Measurements from ENCODE around the gene MED17.
A peak's percentile ranks its signal among the peaks of the same experiment; 100 is the strongest.

Gene MED17, protein sequence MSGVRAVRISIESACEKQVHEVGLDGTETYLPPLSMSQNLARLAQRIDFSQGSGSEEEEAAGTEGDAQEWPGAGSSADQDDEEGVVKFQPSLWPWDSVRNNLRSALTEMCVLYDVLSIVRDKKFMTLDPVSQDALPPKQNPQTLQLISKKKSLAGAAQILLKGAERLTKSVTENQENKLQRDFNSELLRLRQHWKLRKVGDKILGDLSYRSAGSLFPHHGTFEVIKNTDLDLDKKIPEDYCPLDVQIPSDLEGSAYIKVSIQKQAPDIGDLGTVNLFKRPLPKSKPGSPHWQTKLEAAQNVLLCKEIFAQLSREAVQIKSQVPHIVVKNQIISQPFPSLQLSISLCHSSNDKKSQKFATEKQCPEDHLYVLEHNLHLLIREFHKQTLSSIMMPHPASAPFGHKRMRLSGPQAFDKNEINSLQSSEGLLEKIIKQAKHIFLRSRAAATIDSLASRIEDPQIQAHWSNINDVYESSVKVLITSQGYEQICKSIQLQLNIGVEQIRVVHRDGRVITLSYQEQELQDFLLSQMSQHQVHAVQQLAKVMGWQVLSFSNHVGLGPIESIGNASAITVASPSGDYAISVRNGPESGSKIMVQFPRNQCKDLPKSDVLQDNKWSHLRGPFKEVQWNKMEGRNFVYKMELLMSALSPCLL

DNA sequence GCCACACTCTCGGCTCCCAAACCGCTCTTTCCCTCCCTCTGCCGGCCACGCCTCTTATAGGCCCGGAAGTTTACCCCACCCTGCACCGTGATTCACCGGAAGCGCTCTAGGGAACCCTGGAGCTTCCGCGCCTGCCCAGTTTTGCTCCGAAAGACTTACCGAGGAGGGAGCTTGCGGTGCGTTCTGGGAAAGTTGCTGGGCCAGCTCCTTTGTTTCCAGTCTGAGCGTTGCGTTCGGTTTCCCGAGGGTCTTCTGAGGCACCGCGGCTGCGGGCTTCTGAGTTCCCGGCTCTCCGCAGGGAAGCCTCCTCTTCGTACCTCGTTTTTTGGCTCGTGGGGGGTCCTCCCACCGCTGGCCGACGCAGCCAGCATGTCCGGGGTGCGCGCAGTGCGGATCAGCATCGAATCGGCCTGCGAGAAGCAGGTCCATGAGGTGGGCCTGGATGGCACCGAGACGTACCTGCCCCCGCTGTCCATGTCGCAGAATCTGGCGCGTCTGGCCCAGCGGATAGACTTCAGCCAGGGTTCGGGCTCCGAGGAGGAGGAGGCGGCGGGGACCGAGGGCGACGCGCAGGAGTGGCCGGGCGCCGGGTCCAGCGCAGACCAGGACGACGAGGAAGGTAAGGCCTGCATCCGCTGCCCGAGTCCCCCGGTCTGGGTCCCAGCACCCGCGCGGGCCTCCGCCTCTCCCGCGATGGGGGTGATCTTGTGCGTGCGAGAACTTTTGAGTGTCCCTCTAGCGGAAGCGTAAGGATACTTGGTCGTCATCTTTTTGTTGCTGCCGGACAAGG lies at the start of gene MED17:
TSS of gene MED17 (plus strand) at position 138 of the 790 bp plus-strand sequence. CDS start at position 370, 232 bp downstream.
- DNase-seq (ENCODE audit: insufficient read length, low spot score) (peak; percentile 89), FAIRE-seq (no peak)
- TF ChIP-seq, protein P1, sequence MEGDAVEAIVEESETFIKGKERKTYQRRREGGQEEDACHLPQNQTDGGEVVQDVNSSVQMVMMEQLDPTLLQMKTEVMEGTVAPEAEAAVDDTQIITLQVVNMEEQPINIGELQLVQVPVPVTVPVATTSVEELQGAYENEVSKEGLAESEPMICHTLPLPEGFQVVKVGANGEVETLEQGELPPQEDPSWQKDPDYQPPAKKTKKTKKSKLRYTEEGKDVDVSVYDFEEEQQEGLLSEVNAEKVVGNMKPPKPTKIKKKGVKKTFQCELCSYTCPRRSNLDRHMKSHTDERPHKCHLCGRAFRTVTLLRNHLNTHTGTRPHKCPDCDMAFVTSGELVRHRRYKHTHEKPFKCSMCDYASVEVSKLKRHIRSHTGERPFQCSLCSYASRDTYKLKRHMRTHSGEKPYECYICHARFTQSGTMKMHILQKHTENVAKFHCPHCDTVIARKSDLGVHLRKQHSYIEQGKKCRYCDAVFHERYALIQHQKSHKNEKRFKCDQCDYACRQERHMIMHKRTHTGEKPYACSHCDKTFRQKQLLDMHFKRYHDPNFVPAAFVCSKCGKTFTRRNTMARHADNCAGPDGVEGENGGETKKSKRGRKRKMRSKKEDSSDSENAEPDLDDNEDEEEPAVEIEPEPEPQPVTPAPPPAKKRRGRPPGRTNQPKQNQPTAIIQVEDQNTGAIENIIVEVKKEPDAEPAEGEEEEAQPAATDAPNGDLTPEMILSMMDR (IDR thresholded peaks at IDR 0.05; ENCODE audit: insufficient read depth, missing control alignments), result peak; percentile 21

DNA sequence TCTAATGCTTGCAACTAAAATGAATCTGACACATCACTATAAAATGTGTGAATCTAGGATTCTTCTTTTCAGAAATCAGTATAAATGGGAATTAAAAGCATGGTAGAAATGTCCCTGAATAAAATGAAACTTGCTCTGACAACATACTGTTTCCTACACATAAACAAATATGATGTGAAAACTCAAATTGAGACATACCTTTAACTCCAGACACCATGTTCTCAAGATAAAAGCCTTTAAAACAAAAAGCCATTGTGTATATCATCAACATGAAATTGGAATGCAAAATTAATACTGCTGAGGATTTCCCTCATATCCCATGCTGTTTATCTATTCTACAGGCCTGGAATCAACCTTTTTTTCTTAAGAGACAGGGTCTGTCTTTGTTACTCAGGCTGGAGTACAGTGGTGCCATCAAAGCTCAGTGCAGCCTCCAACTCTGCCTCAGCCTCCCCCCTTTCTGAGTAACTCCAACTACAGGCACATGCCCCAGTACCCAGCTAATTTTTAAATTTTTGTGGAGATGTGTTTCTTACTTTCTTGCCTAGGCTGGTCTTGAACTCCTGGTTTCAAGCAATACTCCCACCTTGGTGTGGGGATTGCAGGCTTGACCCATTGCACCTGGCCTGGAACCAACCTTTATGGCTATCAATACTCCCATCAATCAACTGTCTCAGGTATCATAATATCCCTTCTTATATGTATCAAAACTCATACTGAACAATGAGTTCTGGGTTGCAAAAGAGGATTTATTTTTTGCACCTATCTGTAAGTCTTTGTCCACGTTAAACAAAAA lies 49.5 kb upstream of the MED17 start:
- FAIRE-seq (no peak), DNase-seq (ENCODE audit: insufficient read length, low spot score) (no peak)
- TF ChIP-seq, protein P1 (IDR thresholded peaks at IDR 0.05; ENCODE audit: insufficient read depth, missing control alignments), result no peak

DNA sequence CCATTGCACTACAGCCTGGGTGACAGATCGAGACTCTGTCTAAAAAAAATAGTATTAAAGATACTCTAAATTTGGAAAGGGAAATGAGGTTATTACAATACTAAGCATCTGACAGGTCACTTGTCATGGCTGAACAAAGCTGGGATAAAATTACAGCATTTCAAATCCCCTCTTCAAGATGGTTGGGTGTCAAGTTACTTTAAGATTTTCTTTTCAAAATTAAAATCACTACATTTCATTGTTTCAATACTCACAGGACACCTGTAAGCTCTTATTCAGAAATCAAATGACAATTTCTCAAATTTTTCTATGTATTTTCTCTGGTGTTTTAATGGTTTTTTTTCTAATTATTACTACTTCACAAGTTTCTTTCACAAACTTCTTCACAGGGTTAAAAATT lies 48.5 kb upstream of the MED17 start:
- DNase-seq (ENCODE audit: insufficient read length, low spot score) (no peak), FAIRE-seq (no peak)
- TF ChIP-seq, protein P1 (IDR thresholded peaks at IDR 0.05; ENCODE audit: insufficient read depth, missing control alignments), result no peak

DNA sequence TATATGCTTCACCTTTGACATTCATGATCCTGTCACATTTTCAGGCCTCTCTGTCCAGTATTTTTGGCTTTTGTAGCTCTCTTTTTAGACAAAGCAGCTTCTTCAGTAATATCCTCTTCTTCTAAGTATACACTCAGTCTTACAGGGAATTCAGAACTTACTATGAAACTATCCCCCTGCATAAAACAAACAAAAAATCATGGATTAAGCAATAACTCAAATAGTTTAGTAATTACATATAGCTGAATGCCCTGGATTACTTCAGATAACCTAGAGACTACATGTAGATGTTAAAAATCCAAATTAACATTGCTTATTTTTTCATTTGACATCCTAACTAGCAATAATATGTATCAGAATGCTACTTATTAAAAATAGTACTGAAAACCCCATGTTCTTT lies 48.0 kb upstream of the MED17 start:
- no peak for FAIRE-seq
- TF ChIP-seq, protein P1 (IDR thresholded peaks at IDR 0.05; ENCODE audit: insufficient read depth, missing control alignments), result no peak
- no peak for DNase-seq (ENCODE audit: insufficient read length, low spot score)

DNA sequence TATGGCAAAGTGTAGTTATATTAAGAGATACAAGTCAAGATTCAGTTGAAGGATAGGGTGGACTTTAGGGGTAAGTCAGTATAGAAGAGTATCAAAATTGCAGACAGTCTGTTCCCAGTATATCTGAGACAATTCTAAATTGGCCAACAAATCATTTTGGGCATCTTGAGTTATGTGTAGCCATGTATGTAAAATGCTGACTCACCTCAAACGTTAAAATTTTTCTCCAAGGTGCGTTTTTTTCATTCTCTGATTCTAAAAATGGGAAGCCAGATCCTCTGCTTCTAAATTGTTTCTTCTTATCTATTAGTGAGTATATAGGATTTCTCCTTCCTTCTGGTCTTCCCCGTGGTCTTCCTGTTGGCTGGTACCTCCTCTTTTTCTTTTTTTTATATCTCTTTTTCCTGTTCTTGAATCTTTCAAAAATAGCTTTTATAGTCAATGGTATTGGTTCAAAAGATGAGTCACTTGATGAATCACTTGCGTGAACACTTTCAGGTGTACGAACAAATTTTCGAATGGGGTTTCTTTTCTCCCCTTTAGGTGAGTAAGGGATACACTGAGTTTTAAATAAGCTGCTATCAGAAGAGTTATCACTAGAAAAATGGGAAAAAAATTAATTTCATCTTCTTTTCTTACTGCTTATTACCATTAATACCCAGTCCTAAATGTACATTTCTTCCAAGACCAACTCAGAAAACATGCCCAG lies 46.0 kb upstream of the MED17 start:
- DNase-seq (ENCODE audit: insufficient read length, low spot score) (no peak), FAIRE-seq (no peak)

More for the DNA sequence above, 46.0 kb upstream of the MED17 start:
- TF ChIP-seq, protein P1 (IDR thresholded peaks at IDR 0.05; ENCODE audit: insufficient read depth, missing control alignments), result no peak
